ENCODE measurements around the gene MCCC2.

- TF ChIP-seq CTCF (IDR thresholded peaks at IDR 0.05; ENCODE audit: poor library complexity): no peak
- TF ChIP-seq EZH2 (IDR thresholded peaks at IDR 0.05; ENCODE audit: borderline replicate concordance): no peak
- TF ChIP-seq EZH2phosphoT487 (IDR thresholded peaks at IDR 0.05; ENCODE audit: low read depth, severe bottlenecking, unreplicated experiment): no peak
Measured at GRCh38 chr5:71651579-71651978, 64.4 kb downstream of the MCCC2 start.

All from hepatocyte (in vitro differentiated cells).